Erythroblast (primary cell): ENCODE results near the gene EPS8L2.

Source experiments
- GATA1 ChIP-seq: IDR thresholded peaks from 2 replicates; pipeline ENCODE4 v1.6.1; 2011; ENCODE audit warnings: low read depth, mild to moderate bottlenecking, control low read depth, low read length, moderate library complexity
- POLR2A ChIP-seq: IDR thresholded peaks from 2 replicates; pipeline ENCODE4 v1.6.1; 2011; ENCODE audit warnings: mild to moderate bottlenecking, low read length

DNA sequence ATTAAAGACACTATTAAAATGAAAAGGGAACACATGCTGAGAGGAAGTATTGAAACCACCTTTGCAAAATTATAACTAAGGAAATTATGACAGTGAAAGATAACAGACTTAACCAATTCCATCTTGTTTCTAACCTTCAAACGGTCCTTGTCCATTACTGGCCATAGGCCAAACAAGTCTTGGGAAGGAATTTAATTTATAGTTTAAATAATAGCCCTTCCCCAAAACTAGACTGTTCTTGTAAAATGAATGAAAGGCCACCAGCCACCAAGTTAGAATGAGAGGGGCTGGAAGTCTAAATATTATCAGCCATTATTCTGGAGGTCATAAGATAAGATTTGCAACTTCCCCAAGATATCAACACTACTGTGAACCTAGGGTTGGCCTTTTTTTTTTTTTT, 39.4 kb downstream of the EPS8L2 start:
- no peak for TF ChIP-seq POLR2A
- no peak for TF ChIP-seq GATA1
